ENCODE measurements around the gene ATF2.

ATF2 gene

GRCh38 chr2:175025946-175026345 lies 142.1 kb downstream of the ATF2 start:
- no peak for DNase-seq (ENCODE audit: low read depth)

DNA sequence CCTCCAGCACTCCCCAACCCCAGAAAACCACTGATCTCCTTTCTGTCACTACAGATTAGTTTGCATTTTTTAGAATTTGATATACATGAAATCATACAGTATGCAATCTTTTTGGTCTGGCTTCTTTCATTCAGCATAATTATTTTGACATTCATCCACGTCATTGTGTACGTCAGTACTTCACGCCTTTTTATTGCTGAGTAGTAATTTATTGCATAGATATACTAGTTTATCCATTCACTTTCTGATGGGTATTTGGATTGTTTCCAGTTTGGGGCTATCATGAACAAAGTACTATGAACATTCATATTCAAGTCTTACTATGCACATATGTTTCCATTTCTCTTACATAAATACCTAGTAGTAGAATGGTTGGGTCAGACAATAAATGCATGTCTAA lies 142.8 kb downstream of the ATF2 start:
- DNase-seq (ENCODE audit: low read depth): no peak

- no peak for DNase-seq (ENCODE audit: low read depth)
Observed at GRCh38 chr2:175022923-175023322, 145.1 kb downstream of the ATF2 start.

Measured in stimulated activated CD8-positive, alpha-beta memory T cell treated with anti-CD3 and anti-CD28 coated beads, Interleukin-4, amount 100 ng/mL, for 24 hours (primary cell).